ENCODE measurements around the gene MCOLN2. TPM values are rescaled to one million over a fixed set of nuclear protein-coding genes. Genes with fewer than 3 reads are reported as not detected.
A peak's percentile ranks its signal among the peaks of the same experiment; 100 is the strongest.

MCOLN2 gene
- polyA plus RNA-seq, 1 donor = 0.16 TPM

- DNase-seq (ENCODE audit: low read depth) = no peak
These were observed 11.5 kb downstream of the MCOLN2 start for GRCh38 chr1:84985365-84985764.

GRCh38 chr1:84982395-84982794 is 14.5 kb downstream of the MCOLN2 start:
- DNase-seq (ENCODE audit: low read depth) = no peak

GRCh38 chr1:84975035-84975434 is 21.9 kb downstream of the MCOLN2 start:
- no peak for DNase-seq (ENCODE audit: low read depth)

- no peak for DNase-seq (ENCODE audit: low read depth)
These were observed 23.2 kb downstream of the MCOLN2 start for GRCh38 chr1:84973498-84974334.

- no peak for DNase-seq (ENCODE audit: low read depth)
These were observed 24.4 kb downstream of the MCOLN2 start for GRCh38 chr1:84972377-84972987.

- DNase-seq (ENCODE audit: low read depth) = no peak
These were observed 25.0 kb downstream of the MCOLN2 start for GRCh38 chr1:84971957-84972356.

GRCh38 chr1:84969489-84970250 is 27.2 kb downstream of the MCOLN2 start:
- no peak for DNase-seq (ENCODE audit: low read depth)

GRCh38 chr1:84968865-84969264 is 28.0 kb downstream of the MCOLN2 start:
- no peak for DNase-seq (ENCODE audit: low read depth)

GRCh38 chr1:84968101-84968500 is 28.8 kb downstream of the MCOLN2 start:
- no peak for DNase-seq (ENCODE audit: low read depth)

GRCh38 chr1:84967666-84968065 is 29.2 kb downstream of the MCOLN2 start:
- DNase-seq (ENCODE audit: low read depth) = no peak

- DNase-seq (ENCODE audit: low read depth) = no peak
These were observed 33.9 kb downstream of the MCOLN2 start for GRCh38 chr1:84963021-84963420.

- no peak for DNase-seq (ENCODE audit: low read depth)
These were observed 35.6 kb downstream of the MCOLN2 start for GRCh38 chr1:84961316-84961715.

GRCh38 chr1:84960371-84960770 is 36.5 kb downstream of the MCOLN2 start:
- DNase-seq (ENCODE audit: low read depth) = no peak

- DNase-seq (ENCODE audit: low read depth) = no peak
These were observed 37.6 kb downstream of the MCOLN2 start for GRCh38 chr1:84959294-84959693.

GRCh38 chr1:84957966-84958365 is 38.9 kb downstream of the MCOLN2 start:
- no peak for DNase-seq (ENCODE audit: low read depth)

- no peak for DNase-seq (ENCODE audit: low read depth)
These were observed 40.3 kb downstream of the MCOLN2 start for GRCh38 chr1:84956655-84957054.

- DNase-seq (ENCODE audit: low read depth) = no peak
These were observed 40.8 kb downstream of the MCOLN2 start for GRCh38 chr1:84956097-84956496.

- DNase-seq (ENCODE audit: low read depth) = no peak
These were observed 47.2 kb downstream of the MCOLN2 start for GRCh38 chr1:84949664-84950063.

GRCh38 chr1:84947536-84948410 is 49.1 kb downstream of the MCOLN2 start:
- DNase-seq (ENCODE audit: low read depth) = no peak

- DNase-seq (ENCODE audit: low read depth) = no peak
These were observed 50.3 kb downstream of the MCOLN2 start for GRCh38 chr1:84946631-84947030.

GRCh38 chr1:84944767-84945486 is 52.0 kb downstream of the MCOLN2 start:
- peak; percentile 94 for DNase-seq (ENCODE audit: low read depth)

All from forelimb muscle (tissue), 1 donor.